Keratinocyte (primary cell): ENCODE results near the gene ASTN2. TPM values are rescaled to one million over a fixed set of nuclear protein-coding genes. Genes with fewer than 3 reads are reported as not detected.

ENCODE experiments used
- DNase-seq: peaks from one replicate; pipeline ENCODE4 v3.0.0-alpha.2; 2011; ENCODE audit warnings: low read depth, missing footprints, low spot score
- FAIRE-seq: peaks from 2 replicates; lab custom pipeline; 2011; peaks lifted over from hg19 to GRCh38; lab: Jason Lieb, UNC
- H2AFZ ChIP-seq: 2 replicates; pipeline ENCODE4 v1.6.0; 2012; ENCODE audit warnings: low read length, control low read depth, inconsistent platforms; ENCODE audit not compliant: control insufficient read depth
- H3K27ac ChIP-seq: 2 replicates; pipeline ENCODE4 v1.5.1; 2011; ENCODE audit warnings: low read length; ENCODE audit not compliant: control insufficient read depth, insufficient read depth
- H3K27me3 ChIP-seq: 3 replicates; pipeline ENCODE4 v1.6.0; 2011; ENCODE audit warnings: low read length; ENCODE audit not compliant: control insufficient read depth, insufficient read depth; ENCODE audit errors: extremely low read depth
- H3K36me3 ChIP-seq, 2 experiments: 2 replicates in 1 of 2; 3 replicates in 1 of 2; pipeline ENCODE4 v1.5.1; 2011; ENCODE audit warnings: low read length in 2 of 2, mild to moderate bottlenecking in 1 of 2; ENCODE audit not compliant: control insufficient read depth in 2 of 2, insufficient read depth in 2 of 2; ENCODE audit errors: extremely low read depth in 1 of 2
- H3K4me1 ChIP-seq: 3 replicates; pipeline ENCODE4 v1.5.1; 2011; ENCODE audit warnings: low read length; ENCODE audit not compliant: control insufficient read depth, insufficient read depth; ENCODE audit errors: extremely low read depth
- H3K4me2 ChIP-seq: 3 replicates; pipeline ENCODE4 v1.6.0; 2011; ENCODE audit warnings: low read depth, low read length; ENCODE audit not compliant: control insufficient read depth, insufficient read depth; ENCODE audit errors: extremely low read depth
- H3K4me3 ChIP-seq, 3 experiments: fragments of 200-600 bp in 1 of 3; sonication (generic) in 1 of 3; 2 replicates in 2 of 3; 3 replicates in 1 of 3; pipeline ENCODE4 v1.5.1; 2011 to 2016; ENCODE audit warnings: low read length in 3 of 3, mild to moderate bottlenecking in 3 of 3, control low read depth in 2 of 3, inconsistent platforms in 1 of 3, low read depth in 1 of 3, mixed read lengths in 1 of 3, mixed run types in 1 of 3, moderate library complexity in 1 of 3; ENCODE audit not compliant: control insufficient read depth in 2 of 3, insufficient read depth in 2 of 3; ENCODE audit errors: extremely low read depth in 1 of 3
- H3K79me2 ChIP-seq: 2 replicates; pipeline ENCODE4 v1.6.0; 2012; ENCODE audit warnings: low read length; ENCODE audit not compliant: control insufficient read depth, insufficient read depth
- H3K9ac ChIP-seq: 3 replicates; pipeline ENCODE4 v1.6.0; 2011; ENCODE audit warnings: low read length; ENCODE audit not compliant: control insufficient read depth, insufficient read depth; ENCODE audit errors: extremely low read depth
- H3K9me1 ChIP-seq: 3 replicates; pipeline ENCODE4 v1.6.0; 2011; ENCODE audit warnings: low read length; ENCODE audit not compliant: control insufficient read depth, insufficient read depth; ENCODE audit errors: extremely low read depth
- H3K9me3 ChIP-seq: 2 replicates; pipeline ENCODE4 v1.5.1; 2012; ENCODE audit warnings: low read depth, low read length; ENCODE audit not compliant: control insufficient read depth
- H4K20me1 ChIP-seq: 3 replicates; pipeline ENCODE4 v1.6.0; 2011; ENCODE audit warnings: low read length; ENCODE audit not compliant: control insufficient read depth, insufficient read depth; ENCODE audit errors: extremely low read depth
- EZH2 ChIP-seq: IDR thresholded peaks from one replicate; pipeline ENCODE4 v1.6.1; 2012; ENCODE audit warnings: inconsistent platforms, mild to moderate bottlenecking, low read length, moderate library complexity
- dilution Hi-C: fragments of 300-500 bp; cut with MboI; formaldehyde crosslinking; loops from one replicate; pipeline ENCODE4 v1.7.0; 2020; ENCODE audit warnings: low sequenced_read_pairs; ENCODE audit not compliant: extremely low pct_ligation_motif_present
- polyA plus RNA-seq, 5 experiments: library from polyadenylated mRNA; depleted of rRNA in 3 of 5; stranded (reverse) in 3 of 5; stranded (forward) in 1 of 5; unstranded in 1 of 5; fragments of >200 nt; gene quantifications; 1 replicate in 1 of 5; 2 replicates in 3 of 5; 3 replicates in 1 of 5; pipeline versions ENCODE4 v1.2.1 to v1.2.3, GENCODE V29; 2011 to 2012; ENCODE audit warnings: missing spikeins in 2 of 5, low read depth in 1 of 5, low replicate concordance in 1 of 5
- TF ChIP-seq, protein P1 (sequence below), 3 experiments: IDR thresholded peaks in 1 of 3; conservative IDR thresholded peaks in 1 of 3; optimal IDR thresholded peaks in 1 of 3; 2 replicates in 2 of 3; 3 replicates in 1 of 3; pipeline versions ENCODE3 to v1.5.1; 2011; ENCODE audit warnings: low read length in 3 of 3, mild to moderate bottlenecking in 3 of 3, moderate library complexity in 2 of 3, control low read depth in 1 of 3, inconsistent platforms in 1 of 3; ENCODE audit not compliant: insufficient read depth in 2 of 3; ENCODE audit errors: extremely low read depth in 1 of 3

Gene ASTN2
- polyA plus RNA-seq, 1 donor (not counting 4 experiments of a cell fraction or from before 2014, with no cell fraction given): 0.31 TPM

DNA sequence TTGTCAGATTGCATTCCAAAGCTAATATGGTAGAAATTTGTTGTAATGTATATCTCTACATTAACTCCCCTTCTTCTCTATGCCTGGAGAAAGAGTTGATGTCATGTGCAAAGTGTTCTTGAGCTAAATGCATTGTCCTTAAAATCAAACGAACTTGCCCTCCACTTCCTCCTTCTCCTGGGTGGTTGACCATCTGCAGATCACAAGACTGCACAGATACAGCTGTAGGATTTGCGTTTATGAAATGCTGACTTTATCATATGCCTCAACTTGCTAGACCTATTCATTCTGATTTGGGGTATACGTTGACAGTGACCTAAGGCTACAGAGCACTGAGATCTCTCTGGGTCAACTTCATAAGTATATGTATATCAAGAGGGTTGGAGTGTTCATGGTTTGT is 719.4 kb downstream of the ASTN2 start:
- Histone ChIP-seq H3K27me3 (no peaks in the 10 kb centered on the region), H3K9me1 (no peaks in the 10 kb centered on the region), H3K4me3 (no peak overlapping the region), H4K20me1 (no peaks in the 10 kb centered on the region), H3K9ac (no peak overlapping the region), H3K36me3 (peaks cover 17 to 24% of the 10 kb centered on the region in 2 experiments), H3K27ac (no peak overlapping the region), H2AFZ (no peak overlapping the region), H3K9me3 (no peaks in the 10 kb centered on the region), H3K79me2 (peaks cover 77% of the 10 kb centered on the region), H3K4me1 (peaks cover 36% of the 10 kb centered on the region), H3K4me2 (no peak overlapping the region)
- no peak for FAIRE-seq
- no peak for DNase-seq
- TF ChIP-seq, protein P1, sequence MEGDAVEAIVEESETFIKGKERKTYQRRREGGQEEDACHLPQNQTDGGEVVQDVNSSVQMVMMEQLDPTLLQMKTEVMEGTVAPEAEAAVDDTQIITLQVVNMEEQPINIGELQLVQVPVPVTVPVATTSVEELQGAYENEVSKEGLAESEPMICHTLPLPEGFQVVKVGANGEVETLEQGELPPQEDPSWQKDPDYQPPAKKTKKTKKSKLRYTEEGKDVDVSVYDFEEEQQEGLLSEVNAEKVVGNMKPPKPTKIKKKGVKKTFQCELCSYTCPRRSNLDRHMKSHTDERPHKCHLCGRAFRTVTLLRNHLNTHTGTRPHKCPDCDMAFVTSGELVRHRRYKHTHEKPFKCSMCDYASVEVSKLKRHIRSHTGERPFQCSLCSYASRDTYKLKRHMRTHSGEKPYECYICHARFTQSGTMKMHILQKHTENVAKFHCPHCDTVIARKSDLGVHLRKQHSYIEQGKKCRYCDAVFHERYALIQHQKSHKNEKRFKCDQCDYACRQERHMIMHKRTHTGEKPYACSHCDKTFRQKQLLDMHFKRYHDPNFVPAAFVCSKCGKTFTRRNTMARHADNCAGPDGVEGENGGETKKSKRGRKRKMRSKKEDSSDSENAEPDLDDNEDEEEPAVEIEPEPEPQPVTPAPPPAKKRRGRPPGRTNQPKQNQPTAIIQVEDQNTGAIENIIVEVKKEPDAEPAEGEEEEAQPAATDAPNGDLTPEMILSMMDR (optimal IDR thresholded peaks at IDR 0.05 in 1 of 3, IDR thresholded peaks at IDR 0.05 in 1 of 3, conservative IDR thresholded peaks at IDR 0.05 in 1 of 3; ENCODE audit: extremely low read depth in 1 of 3, insufficient read depth in 2 of 3, low read length in 3 of 3): no peak
- no peak for TF ChIP-seq EZH2
- dilution Hi-C loops: no loop called here

DNA sequence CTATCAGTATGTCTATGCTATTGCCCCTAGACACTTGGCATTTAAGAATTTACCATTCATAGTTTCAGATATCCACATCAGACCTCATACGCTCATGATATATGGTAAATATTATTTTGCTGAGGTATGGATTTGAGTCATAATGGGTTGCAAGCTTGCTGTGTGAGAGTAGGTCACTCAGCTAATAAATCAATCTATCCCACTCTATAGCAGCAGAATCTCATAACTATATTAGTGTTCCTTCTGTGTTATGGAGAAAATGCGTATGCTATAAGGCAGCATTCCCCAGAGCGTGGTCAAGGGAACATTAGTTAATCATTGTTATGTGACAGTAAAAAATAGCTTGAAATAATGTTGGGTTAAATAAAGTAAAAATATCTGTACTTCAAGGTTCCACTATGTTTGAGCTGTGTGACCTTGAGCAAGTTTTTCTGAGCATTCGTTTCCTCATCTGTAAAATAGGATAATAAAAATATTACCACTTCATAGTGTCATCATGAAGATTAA is 720.0 kb downstream of the ASTN2 start:
- Histone ChIP-seq H3K9me3 (no peaks in the 10 kb centered on the region), H2AFZ (no peak overlapping the region), H3K27me3 (no peaks in the 10 kb centered on the region), H3K9ac (no peak overlapping the region), H3K36me3 (peaks cover 15 to 19% of the 10 kb centered on the region in 2 experiments), H3K4me3 (no peak overlapping the region), H4K20me1 (no peaks in the 10 kb centered on the region), H3K4me2 (no peak overlapping the region), H3K27ac (no peak overlapping the region), H3K9me1 (no peaks in the 10 kb centered on the region), H3K79me2 (peaks cover 77% of the 10 kb centered on the region), H3K4me1 (peaks cover 32% of the 10 kb centered on the region)
- TF ChIP-seq, protein P1 (optimal IDR thresholded peaks at IDR 0.05 in 1 of 3, IDR thresholded peaks at IDR 0.05 in 1 of 3, conservative IDR thresholded peaks at IDR 0.05 in 1 of 3; ENCODE audit: extremely low read depth in 1 of 3, insufficient read depth in 2 of 3, low read length in 3 of 3): no peak
- no peak for TF ChIP-seq EZH2
- dilution Hi-C loops: no loop called here
- DNase-seq (no peak), FAIRE-seq (no peak)
